NCI-H1048 (cell line): ENCODE data around the gene ITPKB.
"Not testable (repeated sequence)": the region's sequence is repeated elsewhere in the genome, so short reads cannot be mapped to it uniquely, and the experiment has no call there.

Experiments
- DNase-seq: peaks from one replicate; lab custom pipeline; 2025; lab: John Stamatoyannopoulos, UW

Gene ITPKB

DNA sequence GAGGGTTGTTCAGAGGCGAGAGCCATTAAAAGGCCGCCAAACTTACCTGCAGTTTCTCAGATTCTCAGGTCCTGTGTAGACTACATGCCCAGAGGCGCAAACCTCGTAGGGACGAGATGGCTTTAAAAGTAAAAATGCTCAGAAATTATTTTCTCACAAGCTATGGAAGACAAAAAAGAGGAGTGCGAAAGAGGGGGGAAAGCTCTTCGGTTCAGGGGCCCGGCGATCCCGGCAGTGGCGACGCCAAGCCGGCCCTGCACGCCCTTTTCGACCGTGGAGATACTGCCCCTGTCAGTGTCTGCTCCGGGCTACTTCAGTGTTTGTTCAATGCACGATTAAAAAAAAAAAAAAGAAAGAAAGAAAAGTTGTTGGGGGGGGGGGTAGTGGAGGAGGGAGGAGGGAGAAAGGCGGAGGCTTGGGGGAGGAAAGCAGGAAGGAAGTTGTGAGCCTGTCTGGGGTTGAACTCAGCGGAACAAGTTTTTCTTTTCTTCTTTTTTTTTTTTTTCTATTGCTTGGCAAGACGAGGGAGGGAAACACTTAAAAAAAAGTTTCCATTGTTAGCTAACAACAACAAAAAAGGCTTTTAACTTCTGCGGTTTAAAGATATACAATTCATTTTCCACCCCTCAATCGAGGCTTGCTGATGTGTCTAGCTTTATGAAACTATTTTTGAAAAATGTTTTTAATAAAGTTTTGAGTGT is at the start of gene ITPKB:
Gene ITPKB (minus strand): TSS at position 288 of the 701 bp plus-strand sequence. CDS start 1,824 bp downstream, outside the sequence.
- DNase-seq, result no peak

DNA sequence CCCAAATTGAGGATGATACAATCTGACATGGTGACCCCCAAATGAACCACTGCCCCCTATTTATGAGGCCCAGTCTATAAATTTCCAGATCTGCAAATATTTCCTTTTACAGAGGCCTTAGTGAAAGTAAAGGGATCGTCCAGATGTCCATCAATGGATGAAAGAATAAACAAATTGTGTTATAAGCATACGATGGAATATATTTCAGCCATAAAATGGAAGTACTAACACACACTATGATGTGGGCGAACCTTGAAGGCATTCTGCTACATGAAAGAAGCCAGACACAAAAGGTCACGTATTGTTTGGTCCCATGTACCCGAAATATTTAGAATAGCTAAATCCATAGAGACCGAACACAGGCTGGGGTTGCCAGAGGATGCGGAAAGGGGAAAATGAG is 48.6 kb upstream of the ITPKB start:
- no peak for DNase-seq

DNA sequence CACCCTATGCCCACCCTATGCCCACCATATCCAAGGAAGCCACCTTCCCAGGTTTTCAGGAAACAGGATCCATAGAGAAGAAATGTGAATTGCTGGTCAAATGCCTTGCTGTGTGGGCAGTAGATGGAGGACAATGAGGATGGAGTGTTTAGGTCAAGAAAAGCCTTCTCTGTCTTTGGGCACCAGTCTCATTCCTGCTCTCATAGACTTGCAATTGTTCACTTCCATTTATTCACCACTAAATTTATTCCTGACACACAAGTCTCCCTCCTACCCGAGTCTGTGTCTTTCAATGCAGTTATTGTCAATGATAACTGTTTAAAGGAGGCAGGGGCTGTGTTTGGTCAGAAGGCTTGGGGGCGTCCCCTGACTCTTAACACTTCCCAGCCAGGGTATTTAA is 48.0 kb upstream of the ITPKB start:
- DNase-seq, result no peak

DNA sequence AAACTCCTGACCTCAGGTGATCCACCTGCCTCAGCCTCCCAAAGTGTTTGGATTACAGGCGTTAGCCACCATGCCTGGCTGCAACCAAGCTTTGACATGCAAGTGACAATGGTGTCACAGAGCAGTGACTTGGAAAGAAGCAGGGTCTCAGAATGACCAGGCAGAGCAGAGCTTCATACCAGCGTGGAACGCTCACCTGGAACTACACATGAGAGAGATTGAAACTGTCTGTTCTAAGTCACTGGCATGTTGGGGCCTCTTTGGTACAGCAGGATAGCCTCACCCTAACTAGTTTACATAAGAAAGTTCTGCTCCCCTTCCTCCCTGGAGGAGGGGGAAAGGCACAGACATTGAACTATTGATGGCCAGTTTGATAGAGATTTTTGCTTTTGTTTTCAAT is 47.5 kb upstream of the ITPKB start:
- DNase-seq, result no peak

DNA sequence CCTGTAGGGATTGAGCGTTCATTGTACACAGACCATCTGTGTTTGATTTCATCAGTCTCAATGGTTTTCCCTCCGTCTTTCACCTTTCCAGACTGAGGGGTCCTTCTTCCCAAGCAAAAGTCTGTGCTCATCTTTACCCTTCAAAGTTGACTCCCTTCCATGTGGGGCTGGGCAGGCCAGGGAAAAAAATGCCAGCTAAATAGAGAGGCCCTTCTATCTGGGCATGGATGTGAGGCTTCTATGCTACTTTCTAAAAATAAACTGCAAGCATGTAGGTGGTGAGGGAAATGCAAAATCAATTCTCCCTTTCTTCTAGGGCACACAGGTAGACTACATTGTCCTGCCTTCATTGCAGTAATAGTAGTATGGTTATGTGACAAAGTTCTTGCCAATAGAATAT is 46.7 kb upstream of the ITPKB start:
- DNase-seq, result no peak

DNA sequence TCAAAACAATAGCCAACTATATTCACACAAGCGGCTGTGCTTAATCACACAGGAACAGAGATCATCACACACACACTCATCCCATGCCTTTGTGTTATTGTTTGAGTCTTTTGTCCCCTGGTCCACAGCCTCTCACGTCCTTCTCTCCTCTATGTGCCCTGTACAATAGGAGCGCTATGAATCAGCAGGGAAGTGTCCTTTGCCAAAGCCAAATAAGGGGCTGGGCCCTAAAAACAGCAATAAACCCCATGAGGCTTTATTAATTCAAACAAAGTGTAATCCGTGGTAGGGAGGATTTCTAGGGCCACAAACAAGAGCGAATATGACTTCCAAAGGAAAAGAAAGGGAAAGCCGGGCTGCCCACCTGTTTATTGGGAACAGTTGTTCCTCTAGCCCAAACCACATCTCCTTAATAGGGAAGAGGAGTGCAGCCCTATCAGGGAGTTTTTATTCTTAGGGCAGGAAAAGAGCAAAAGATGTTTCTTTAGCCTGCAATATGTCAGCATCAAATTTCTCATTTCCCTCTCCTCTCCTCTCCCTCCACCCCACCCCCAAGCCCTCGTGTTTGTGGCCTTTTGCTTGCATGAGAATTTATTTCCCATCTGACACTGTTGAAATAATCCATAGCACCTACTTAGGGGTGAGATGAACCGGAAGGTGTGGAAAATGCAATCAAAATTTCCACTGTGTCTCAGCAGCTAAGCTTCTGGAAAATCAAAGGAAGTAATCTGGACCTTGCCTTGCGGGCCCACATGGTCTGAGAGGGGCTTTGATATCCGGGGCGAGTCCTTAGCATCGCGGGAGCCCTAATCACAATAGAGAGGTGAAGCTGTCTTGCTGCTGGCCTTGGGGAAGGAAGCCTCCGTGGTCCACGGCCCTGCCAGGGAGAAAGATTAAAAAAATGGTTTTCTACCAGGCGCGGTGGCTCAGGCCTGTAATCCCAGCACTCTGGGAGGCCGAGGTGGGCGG is 45.3 kb upstream of the ITPKB start:
- DNase-seq, result no peak

DNA sequence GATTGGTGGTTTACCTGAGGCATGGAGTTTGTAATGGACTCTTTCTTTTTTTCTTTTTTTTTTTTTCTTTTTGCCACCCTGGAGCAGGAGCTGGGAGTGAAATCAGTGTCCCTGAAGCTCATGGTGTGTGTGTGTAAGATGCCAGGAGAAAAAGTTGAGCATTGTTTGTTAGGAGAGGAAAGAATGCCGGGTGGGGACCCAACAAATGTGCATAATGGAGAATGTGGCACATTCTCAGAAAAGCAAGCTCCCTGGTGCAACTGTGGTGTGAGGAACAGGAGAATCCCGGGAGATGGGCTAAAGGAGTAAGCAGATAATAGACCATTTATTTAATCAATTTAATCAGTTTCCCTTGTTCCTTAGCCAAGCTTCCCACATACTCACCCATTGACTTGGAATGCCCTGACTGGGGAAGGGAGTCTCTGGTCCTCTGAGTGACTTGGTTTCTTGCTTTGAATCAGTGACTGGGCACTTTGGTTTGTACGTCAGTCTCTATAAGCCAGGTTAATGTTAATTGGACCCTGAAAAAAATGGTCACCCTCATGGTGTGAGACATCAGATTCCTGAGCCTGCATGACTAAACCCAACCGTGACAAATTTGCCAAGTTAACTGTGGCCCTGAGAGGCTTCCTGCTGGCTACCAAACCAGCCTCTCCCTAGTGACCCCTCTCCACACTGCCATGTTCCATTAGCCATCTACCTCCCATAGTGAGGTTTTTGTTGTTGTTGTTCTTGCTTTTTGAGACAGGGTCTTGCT is 43.9 kb upstream of the ITPKB start:
- no peak for DNase-seq

DNA sequence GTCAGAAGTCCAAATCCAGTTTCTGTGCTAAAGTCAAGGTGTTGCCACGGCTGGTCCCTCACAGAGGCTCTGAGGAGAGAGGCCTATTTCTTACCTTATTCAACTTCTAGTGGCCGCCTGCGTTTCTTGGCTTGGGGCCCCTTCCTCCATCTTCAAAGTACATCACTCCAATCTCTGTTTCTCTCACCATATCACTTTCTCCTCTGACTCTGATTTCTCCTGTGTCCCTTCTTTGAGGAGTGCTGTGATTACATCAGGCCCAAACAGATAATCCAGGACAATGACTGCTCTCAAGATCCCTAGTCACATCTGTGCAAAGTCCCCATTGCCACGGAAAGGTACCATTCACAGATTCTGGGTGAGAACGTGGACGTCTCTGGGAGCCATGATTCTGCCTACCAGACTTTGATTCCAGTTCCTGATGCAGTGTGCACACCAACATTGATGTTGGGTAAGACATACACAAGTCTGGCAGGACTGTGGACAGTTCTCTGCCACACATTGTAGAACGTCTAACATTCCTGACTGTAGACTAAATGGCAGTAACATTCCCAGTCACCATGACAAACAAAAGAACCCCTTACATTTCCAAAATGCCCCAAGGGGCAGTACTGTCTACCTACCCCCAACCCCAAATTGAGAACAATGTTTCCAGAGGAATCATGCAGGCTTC is 43.0 kb upstream of the ITPKB start:
- no peak for DNase-seq

DNA sequence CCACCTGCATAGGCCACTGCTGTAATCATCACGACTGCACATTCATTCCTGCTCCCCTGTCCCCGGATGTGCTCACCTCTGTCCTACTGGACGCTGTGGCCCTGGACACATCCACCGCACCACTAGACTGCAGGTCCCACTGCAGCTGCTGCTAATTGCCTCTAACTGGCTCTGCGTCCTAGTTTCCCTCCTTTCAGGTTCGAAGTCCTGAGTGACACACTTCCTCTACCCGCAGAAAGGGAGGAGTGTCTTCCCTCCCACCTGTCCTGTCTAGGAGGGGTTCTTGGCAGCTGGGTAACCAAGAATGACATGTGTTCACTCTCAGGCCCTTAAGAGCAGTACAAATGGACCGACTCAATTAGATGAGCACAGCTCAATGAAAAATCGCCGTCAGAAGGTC is 40.5 kb upstream of the ITPKB start:
- DNase-seq, result no peak

DNA sequence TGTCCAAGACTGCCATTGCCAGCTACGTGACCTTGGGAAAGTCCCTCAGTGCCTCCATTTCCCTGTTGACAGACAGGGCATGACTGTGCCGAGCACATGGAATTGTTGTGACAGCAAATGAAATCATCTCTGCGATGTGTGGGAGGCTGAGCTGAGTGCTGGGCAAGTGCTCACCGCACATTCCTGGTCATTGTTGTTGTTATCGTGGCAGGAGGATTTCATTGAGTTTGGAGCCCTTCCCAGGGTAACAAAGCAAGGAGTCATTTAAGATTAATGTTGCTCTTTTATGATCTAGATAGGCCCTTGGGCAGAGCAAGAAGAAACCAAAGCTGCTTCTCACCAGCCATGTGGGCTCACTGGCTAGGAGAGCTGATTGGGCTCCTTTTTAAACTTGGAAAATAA is 39.6 kb upstream of the ITPKB start:
- no peak for DNase-seq

DNA sequence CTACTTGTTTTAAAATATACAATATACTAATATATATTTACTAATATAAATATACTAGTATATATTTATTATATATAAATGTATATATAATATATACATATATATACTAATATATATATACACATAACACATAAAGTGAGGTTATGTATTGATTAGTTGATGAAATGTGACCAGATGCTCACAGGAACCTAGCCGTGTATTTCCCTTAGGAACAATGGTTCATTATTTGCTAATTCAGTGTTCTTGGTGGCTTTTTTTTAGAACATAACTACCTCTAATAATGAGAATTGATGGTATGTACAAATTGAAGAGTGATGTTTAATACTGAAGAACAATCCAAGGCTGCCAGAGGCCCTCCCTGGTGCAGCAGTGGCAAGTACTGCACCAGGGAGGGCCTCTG is 37.9 kb upstream of the ITPKB start:
- DNase-seq, result no peak

DNA sequence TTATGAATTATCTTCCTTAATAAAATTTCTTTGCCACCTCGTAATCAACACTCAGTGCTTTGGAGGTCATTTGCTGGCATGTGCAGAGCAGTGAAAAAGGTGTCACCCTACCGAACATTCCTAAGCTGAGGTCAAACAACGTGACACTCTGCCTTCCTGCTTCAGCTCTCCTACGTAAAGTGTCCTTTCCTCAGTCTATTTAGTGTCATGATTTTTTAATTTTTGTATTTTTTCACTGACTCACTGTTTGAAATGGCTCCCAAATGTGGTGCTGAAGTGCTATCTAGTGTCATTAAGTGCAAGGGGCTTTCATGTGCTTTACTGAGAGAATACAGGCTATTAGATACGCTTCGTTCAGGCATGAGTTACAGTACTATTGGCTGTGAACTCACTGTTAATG is 37.0 kb upstream of the ITPKB start:
- DNase-seq, result no peak

DNA sequence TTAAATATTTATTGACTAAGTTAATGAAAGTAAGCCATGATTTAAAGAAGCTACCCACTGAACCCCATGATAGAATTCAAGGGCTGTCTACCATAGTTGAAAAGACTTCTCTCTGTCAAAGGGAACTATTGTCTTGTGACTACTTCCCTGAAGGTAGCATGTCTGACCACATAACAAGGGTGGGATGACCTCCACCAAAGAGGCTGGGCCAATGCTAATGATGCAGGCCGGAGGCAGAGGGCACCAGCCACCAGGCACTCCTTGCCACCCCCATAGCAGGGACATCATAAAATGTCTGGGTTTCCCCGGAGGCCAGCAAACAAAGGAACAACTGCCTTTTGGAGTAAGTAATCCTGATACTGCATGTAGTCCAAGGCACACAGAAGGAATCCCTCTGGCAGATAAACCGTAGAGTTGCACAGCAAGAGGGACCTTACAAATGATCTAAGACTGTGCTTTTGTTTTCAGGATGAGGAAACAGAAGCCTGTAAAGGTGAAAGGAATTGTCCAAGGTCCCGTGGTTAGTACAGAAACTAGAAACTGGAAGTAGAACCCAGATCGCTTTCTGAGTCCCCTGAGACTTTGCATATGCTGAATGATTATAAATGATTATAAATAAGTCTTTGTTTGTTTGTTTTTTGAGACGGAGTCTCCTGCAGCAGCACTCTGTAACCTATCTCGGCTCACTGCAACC is 33.5 kb upstream of the ITPKB start:
- no peak for DNase-seq

DNA sequence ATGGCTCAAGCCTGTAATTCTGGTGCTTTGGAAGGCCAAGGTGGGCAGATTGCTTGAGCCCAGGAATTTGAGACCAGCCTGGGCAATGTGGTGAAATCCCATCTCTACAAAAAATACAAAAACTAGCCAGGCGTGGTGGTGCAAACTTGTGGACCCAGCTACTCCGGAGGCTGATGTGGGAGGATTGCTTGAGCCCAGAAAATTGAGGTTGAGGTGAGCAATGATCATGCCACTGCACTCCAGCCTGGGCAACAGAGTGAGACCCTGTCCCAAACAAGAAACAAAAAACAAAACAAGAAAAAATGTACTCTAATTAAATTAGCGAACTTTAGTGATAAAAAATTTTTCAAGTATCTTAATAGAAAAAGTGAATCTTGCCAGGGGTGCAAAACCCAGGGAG is 28.1 kb upstream of the ITPKB start:
- not testable (repeated sequence) for DNase-seq

DNA sequence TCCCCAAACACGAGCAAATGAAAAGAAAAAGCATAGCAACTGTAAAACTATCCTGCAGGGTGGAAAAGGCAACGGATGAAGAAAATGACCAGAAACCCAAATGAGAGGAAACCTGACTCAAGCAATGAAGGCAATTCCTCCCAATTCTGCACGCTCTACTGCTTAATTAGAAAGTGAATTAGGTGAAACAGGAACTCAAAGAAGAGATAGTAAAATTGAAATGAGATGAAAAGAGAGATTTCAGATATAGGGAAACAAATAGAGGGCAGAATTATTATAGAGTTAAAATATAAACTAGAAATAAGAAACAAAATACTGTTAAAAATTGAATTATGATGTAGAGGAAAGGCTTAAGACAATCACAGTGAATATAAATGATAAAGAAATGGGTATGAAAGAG is 27.5 kb upstream of the ITPKB start:
- DNase-seq, result no peak

DNA sequence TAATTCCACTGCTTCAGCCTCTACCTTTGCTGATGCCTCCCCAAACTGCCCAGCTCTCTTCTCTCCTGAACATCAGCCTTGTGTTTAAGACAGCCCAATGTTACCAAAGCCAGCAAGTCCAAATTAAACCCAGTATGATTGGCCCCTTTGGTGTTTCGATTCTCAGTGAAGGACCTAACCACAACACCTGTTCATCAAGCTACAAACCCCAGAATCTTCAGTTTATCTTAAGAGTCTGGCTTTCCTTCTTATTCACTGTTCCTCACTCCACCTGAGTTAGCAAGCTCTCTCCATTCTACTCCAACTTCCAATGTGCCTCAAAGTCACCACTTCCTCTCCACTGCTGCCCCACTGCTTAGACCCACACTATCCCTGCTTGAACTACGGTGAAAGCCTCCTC is 25.5 kb upstream of the ITPKB start:
- no peak for DNase-seq

DNA sequence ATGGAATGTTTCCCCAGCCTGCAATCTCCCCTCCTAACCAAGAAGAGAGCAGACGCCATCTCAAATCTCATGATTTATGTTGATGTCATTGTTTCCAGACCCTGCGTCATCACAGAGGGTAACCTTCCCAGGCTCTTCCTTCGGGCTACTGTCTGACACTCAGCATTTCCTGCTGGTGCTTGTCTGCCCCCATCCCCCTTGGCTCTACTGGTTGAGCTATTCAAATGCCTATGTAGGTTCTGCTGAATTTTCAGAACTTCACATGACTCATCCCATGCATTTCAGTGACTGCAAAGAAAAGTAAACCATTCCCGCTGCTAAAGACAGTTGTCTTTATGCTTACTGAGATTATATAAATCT is 24.8 kb upstream of the ITPKB start:
- no peak for DNase-seq

DNA sequence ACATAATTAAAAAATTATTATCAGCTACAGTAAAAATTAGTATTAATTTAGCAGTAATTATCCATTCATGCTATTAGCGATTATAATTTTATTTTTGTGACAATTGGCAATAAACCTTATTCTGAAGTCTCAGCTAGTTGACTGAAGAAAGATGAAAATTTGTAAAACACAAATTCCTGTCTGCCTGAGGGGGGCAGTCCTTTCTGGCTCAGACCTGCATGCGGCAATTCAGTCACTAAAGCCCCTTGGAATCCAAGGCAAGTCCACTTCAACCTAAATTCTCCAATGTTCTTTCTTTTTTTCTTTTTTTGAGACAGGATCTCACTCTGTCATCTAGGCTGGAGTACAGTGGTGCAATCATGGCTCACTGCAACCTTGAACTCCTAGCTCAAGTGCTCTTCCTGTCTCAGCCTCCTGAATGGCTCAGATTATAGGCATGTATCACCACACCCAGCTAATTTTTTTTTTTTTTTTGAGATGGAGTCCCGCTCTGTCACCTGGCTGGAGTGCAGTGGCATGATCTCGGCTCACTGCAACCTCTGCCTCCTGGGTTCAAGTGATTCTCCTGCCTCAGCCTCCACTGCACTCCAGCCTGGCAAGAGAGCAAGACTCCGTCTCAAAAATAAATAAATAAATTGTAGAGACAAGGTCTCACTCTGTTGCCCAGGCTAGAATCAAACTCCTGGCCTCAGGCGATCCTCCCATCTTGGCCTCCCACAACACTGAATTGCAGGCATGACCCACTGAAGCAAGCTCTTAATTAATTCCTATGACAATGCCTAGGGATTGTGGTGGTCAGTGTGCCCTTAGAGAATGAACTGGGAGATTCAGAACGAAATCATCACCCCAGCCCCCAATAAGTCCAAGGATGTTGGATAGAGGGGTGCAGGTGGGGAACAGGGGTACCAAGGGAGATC is 24.2 kb upstream of the ITPKB start:
- no peak for DNase-seq

DNA sequence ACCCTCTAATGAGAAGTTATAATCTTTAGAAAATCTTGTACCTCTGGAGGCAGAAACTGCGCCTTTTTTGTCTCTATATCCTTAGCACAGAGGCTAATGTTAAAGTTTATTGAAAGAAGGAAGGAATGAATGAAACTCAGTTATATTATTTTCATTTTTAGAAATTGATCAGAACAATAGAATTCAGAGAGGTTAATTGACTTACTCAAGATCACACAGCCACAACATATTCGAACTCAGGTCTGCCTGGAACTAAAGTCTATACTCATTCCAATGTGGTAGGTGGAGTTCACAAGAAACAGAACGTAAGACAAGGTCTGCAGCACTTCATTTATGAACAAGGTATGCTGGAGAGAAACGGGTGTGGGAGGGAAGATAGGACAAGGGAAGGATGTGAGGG is 23.0 kb upstream of the ITPKB start:
- DNase-seq, result no peak

DNA sequence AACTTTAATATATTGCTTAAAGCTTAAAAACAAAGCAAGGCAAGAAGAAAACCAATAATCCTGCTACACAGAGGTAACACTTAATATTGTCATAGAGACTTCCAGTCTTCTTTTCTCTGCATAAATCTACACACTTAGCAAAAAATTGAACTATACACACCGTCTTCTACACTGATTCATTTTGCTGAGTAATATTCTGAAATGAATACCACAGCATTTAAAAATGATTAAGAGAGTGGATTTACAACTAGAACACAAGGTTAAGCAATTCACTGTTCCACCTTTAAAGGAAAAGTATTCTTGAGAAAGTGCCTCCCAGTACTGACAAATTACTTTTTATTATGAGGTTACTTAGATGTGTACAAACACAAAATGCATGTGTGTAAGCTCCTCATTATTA is 22.2 kb upstream of the ITPKB start:
- no peak for DNase-seq
